Right lobe of liver (tissue), 4 donors: ENCODE measurements around the gene PGA4.

Source experiments
- POLR2A ChIP-seq: fragments of 450-650 bp; IDR thresholded peaks from one replicate; pipeline ENCODE4 v1.6.1; 2017; ENCODE audit warnings: antibody characterized with exemption, mild to moderate bottlenecking
- TF ChIP-seq, protein P1 (sequence below), 4 donors: fragments of 200-600 bp in 3 of 4; fragments of 450-650 bp in 1 of 4; IDR thresholded peaks; one replicate each; pipeline versions ENCODE4 v1.5.1 to v1.8.0; 2016 to 2022; ENCODE audit warnings: antibody characterized with exemption in 4 of 4, mild to moderate bottlenecking in 2 of 4
- donor health status: DM: no; HTN: no; CAD: no.
- donor health status: DM: no; HTN: no; CAD: no.
- donor health status: DM: no; HTN: yes; CAD: no.

DNA sequence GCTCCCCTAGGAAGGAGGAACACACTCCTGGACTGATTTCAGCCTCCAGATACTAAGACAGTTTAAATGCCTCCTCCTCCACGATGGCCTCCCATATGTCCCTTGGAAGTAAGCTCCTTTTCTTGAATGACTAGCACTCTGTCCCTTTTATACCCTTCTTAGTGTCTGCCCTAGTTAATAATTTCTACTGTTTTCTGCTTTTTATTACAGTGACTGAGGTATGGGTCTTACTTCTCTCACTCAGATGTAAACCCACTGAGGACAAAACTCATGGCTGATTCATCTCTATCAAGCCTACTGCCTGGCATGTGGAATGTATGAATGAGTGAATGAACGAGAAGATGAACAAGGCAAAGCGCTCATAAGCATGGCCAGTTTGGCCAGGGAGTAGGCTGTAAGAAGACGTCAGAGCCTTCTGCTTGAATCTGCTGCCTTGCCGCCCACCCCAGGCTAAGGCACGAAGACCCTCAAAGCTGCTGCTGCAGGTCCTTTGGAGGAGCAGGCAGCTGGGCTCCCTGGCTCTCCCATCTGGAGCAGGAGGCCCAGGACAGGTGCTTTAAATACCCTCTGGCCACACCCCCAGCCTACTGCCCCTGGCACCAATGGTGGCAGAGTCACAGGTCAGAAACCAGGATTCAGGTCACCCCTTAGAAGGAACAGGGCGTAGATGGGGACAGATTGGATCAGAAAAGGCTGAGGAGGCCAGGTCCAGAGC is 27.0 kb upstream of the PGA4 start:
- TF ChIP-seq, protein P1, sequence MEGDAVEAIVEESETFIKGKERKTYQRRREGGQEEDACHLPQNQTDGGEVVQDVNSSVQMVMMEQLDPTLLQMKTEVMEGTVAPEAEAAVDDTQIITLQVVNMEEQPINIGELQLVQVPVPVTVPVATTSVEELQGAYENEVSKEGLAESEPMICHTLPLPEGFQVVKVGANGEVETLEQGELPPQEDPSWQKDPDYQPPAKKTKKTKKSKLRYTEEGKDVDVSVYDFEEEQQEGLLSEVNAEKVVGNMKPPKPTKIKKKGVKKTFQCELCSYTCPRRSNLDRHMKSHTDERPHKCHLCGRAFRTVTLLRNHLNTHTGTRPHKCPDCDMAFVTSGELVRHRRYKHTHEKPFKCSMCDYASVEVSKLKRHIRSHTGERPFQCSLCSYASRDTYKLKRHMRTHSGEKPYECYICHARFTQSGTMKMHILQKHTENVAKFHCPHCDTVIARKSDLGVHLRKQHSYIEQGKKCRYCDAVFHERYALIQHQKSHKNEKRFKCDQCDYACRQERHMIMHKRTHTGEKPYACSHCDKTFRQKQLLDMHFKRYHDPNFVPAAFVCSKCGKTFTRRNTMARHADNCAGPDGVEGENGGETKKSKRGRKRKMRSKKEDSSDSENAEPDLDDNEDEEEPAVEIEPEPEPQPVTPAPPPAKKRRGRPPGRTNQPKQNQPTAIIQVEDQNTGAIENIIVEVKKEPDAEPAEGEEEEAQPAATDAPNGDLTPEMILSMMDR (IDR thresholded peaks at IDR 0.05) = no peak
- no peak for TF ChIP-seq POLR2A
